Type B pancreatic cell (in vitro differentiated cells): ENCODE results near the gene HDAC8. TPM values are rescaled to one million over a fixed set of nuclear protein-coding genes. Genes with fewer than 3 reads are reported as not detected.

Experiments used
- DNase-seq: peaks from one replicate; pipeline ENCODE4 v3.0.0; 2021; ENCODE audit warnings: mixed read lengths; ENCODE audit not compliant: unreplicated experiment; ENCODE audit errors: extremely low spot score
- H3K27ac Mint-ChIP-seq: 2 replicates; pipeline ENCODE4 v1.8.0; 2021; ENCODE audit warnings: mild to moderate bottlenecking, mixed read lengths
- H3K27me3 Mint-ChIP-seq: 2 replicates; pipeline ENCODE4 v1.8.0; 2021; ENCODE audit warnings: mixed read lengths
- H3K36me3 Mint-ChIP-seq: 2 replicates; pipeline ENCODE4 v1.8.0; 2021; ENCODE audit warnings: mixed read lengths
- H3K4me1 Mint-ChIP-seq: one replicate; pipeline ENCODE4 v1.8.0; 2021; ENCODE audit warnings: mixed read lengths; ENCODE audit not compliant: unreplicated experiment
- H3K4me3 Mint-ChIP-seq: 2 replicates; pipeline ENCODE4 v1.8.0; 2021; ENCODE audit warnings: mild to moderate bottlenecking, mixed read lengths
- H3K9me3 Mint-ChIP-seq: 2 replicates; pipeline ENCODE4 v1.8.0; 2021; ENCODE audit warnings: mixed read lengths
- CTCF ChIP-seq: fragments of 200-600 bp; sonication (generic); conservative IDR thresholded peaks from 2 replicates; pipeline ENCODE4 v1.5.0; 2021; ENCODE audit warnings: antibody characterized with exemption, mild to moderate bottlenecking
- total RNA-seq: library from RNA; stranded (reverse); gene quantifications from 2 replicates; pipeline ENCODE4 v1.2.1, GENCODE V29; 2021; ENCODE audit warnings: low replicate concordance

HDAC8 gene
- total RNA-seq, 1 donor from 2014 or later, result 32.4 TPM

GRCh38 chrX:72358313-72358712 lies 214.3 kb downstream of the HDAC8 start:
- no peak for DNase-seq
- TF ChIP-seq CTCF, result no peak
- H3K36me3 Mint-ChIP-seq, result peaks cover 3% of the 10 kb centered on the region
- H3K4me1 Mint-ChIP-seq, result no peaks in the 10 kb centered on the region
- no peak overlapping the region for H3K4me3 Mint-ChIP-seq
- H3K9me3 Mint-ChIP-seq, result peaks cover 5% of the 10 kb centered on the region
- H3K27ac Mint-ChIP-seq, result no peak overlapping the region
- no peaks in the 10 kb centered on the region for H3K27me3 Mint-ChIP-seq

- peaks cover 13% of the 10 kb centered on the region for H3K36me3 Mint-ChIP-seq
- H3K4me1 Mint-ChIP-seq, result no peaks in the 10 kb centered on the region
- H3K27me3 Mint-ChIP-seq, result no peaks in the 10 kb centered on the region
- H3K4me3 Mint-ChIP-seq, result no peak overlapping the region
- H3K9me3 Mint-ChIP-seq, result peaks cover 5% of the 10 kb centered on the region
- H3K27ac Mint-ChIP-seq, result no peak overlapping the region
- DNase-seq, result no peak
- TF ChIP-seq CTCF, result no peak
Observed at GRCh38 chrX:72352786-72353185, 219.9 kb downstream of the HDAC8 start.

- DNase-seq, result no peak
- Mint-ChIP-seq H3K27ac (no peak overlapping the region), H3K9me3 (peaks cover 5% of the 10 kb centered on the region), H3K4me1 (no peaks in the 10 kb centered on the region), H3K27me3 (no peaks in the 10 kb centered on the region), H3K36me3 (peaks cover 13% of the 10 kb centered on the region), H3K4me3 (no peak overlapping the region)
- no peak for TF ChIP-seq CTCF
Observed at GRCh38 chrX:72351606-72352334, 220.9 kb downstream of the HDAC8 start.

- no peak for TF ChIP-seq CTCF
- no peaks in the 10 kb centered on the region for H3K27me3 Mint-ChIP-seq
- no peak overlapping the region for H3K4me3 Mint-ChIP-seq
- peaks cover 10% of the 10 kb centered on the region for H3K36me3 Mint-ChIP-seq
- DNase-seq, result no peak
- no peaks in the 10 kb centered on the region for H3K9me3 Mint-ChIP-seq
- H3K4me1 Mint-ChIP-seq, result no peaks in the 10 kb centered on the region
- no peak overlapping the region for H3K27ac Mint-ChIP-seq
Observed at GRCh38 chrX:72349190-72349589, 223.5 kb downstream of the HDAC8 start.

GRCh38 chrX:72348247-72348979 lies 224.2 kb downstream of the HDAC8 start:
- Mint-ChIP-seq H3K4me3 (no peak overlapping the region), H3K27me3 (no peaks in the 10 kb centered on the region), H3K27ac (no peak overlapping the region), H3K9me3 (no peaks in the 10 kb centered on the region), H3K4me1 (no peaks in the 10 kb centered on the region), H3K36me3 (peaks cover 10% of the 10 kb centered on the region)
- DNase-seq, result no peak
- no peak for TF ChIP-seq CTCF
